B cell (primary cell): ENCODE measurements around the gene PNKD. TPM values are rescaled to one million over a fixed set of nuclear protein-coding genes. Genes with fewer than 3 reads are reported as not detected.

Experiments
- ATAC-seq: fragments of 200-7000 bp; cut with Tn5 transposase; one replicate; pipeline ENCODE4 v1.10.0; 2021; ENCODE audit warnings: low read depth, mild to moderate bottlenecking, moderate number of reproducible peaks, moderate library complexity
- CTCF ChIA-PET: fragments of 350-600 bp; sonication (Branson Sonifier 250); formaldehyde crosslinking; loops from one replicate; lab custom pipeline; 2021; ENCODE audit warnings: antibody characterized with exemption, inconsistent platforms; lab: Charles Lee
- POLR2A ChIA-PET: fragments of 350-600 bp; sonication (Branson Sonifier 250); formaldehyde crosslinking; loops from one replicate; lab custom pipeline; 2021; ENCODE audit warnings: antibody characterized with exemption; lab: Charles Lee
- DNase-seq: peaks from one replicate; pipeline ENCODE4 v3.0.0; 2013
- H2AFZ ChIP-seq: 2 replicates; pipeline ENCODE4 v1.6.1; 2012; ENCODE audit warnings: mild to moderate bottlenecking, low read depth, low read length; ENCODE audit not compliant: insufficient read depth, poor library complexity, severe bottlenecking
- H3K27ac ChIP-seq, 2 donors: 1 replicate in 1 of 2; 2 replicates in 1 of 2; pipeline ENCODE4 v1.5.1; 2012 to 2013; ENCODE audit warnings: low read length in 2 of 2, mild to moderate bottlenecking in 2 of 2, moderate library complexity in 1 of 2
- H3K27me3 ChIP-seq, 4 experiments: fragments of 200-600 bp in 1 of 4; sonication (generic) in 1 of 4; replicated peaks in 1 of 4; 1 replicate in 2 of 4; 2 replicates in 2 of 4; pipeline versions ENCODE4 v1.6.1 to v1.7.0; 2013 to 2016; ENCODE audit warnings: low read length in 3 of 4, mild to moderate bottlenecking in 2 of 4, mixed read lengths in 1 of 4, moderate library complexity in 1 of 4; ENCODE audit not compliant: insufficient read depth in 4 of 4, control insufficient read depth in 3 of 4; ENCODE audit errors: control extremely low read depth in 1 of 4
- H3K36me3 ChIP-seq, 2 experiments: replicated peaks in 1 of 2; 1 replicate in 1 of 2; 2 replicates in 1 of 2; pipeline versions ENCODE4 v1.6.1 to v1.7.1; 2013; ENCODE audit warnings: low read length in 1 of 2; ENCODE audit not compliant: insufficient read depth in 2 of 2, control insufficient read depth in 1 of 2; ENCODE audit errors: control extremely low read depth in 1 of 2, extremely low read depth in 1 of 2
- H3K4me1 ChIP-seq, 2 donors: fragments of 200-600 bp in 1 of 2; sonication (generic) in 1 of 2; 1 replicate in 1 of 2; 2 replicates in 1 of 2; pipeline versions ENCODE4 v1.5.1 to v1.6.1; 2013 to 2017; ENCODE audit warnings: low read length in 2 of 2; ENCODE audit not compliant: control insufficient read depth in 2 of 2, insufficient read depth in 2 of 2
- H3K4me2 ChIP-seq: replicated peaks from 2 replicates; pipeline ENCODE3; 2012; ENCODE audit warnings: mild to moderate bottlenecking, low read depth, low read length; ENCODE audit not compliant: poor library complexity, severe bottlenecking
- H3K4me3 ChIP-seq, 5 experiments: fragments of 200-600 bp in 1 of 5; sonication (generic) in 1 of 5; 1 replicate in 3 of 5; 2 replicates in 2 of 5; pipeline versions ENCODE4 v1.5.1 to v1.7.0; 2011 to 2016; ENCODE audit warnings: low read length in 4 of 5, mild to moderate bottlenecking in 4 of 5, low read depth in 2 of 5, control low read depth in 1 of 5, moderate library complexity in 1 of 5; ENCODE audit not compliant: insufficient read depth in 1 of 5; ENCODE audit errors: control extremely low read depth in 1 of 5, extremely low read depth in 1 of 5
- H3K79me2 ChIP-seq: fragments of 200-600 bp; sonication (generic); one replicate; pipeline ENCODE4 v1.6.0; 2016; ENCODE audit warnings: low read length; ENCODE audit not compliant: control insufficient read depth, insufficient read depth
- H3K9ac ChIP-seq: fragments of 200-600 bp; sonication (generic); 2 replicates; pipeline ENCODE4 v1.6.1; 2017; ENCODE audit warnings: mild to moderate bottlenecking, low read length, moderate library complexity
- H3K9me3 ChIP-seq, 3 donors: one replicate each; pipeline versions ENCODE4 v1.6.1 to v1.7.1; 2013; ENCODE audit warnings: low read length in 2 of 3; ENCODE audit not compliant: control insufficient read depth in 2 of 3, insufficient read depth in 1 of 3; ENCODE audit errors: control extremely low read depth in 1 of 3
- H4K20me1 ChIP-seq: 2 replicates; pipeline ENCODE4 v1.6.0; 2012; ENCODE audit warnings: mild to moderate bottlenecking, low read length; ENCODE audit not compliant: insufficient read depth, control insufficient read depth, poor library complexity, severe bottlenecking
- H3K27ac Mint-ChIP-seq: one replicate; pipeline ENCODE4 v1.8.0; 2021; ENCODE audit warnings: mixed read lengths
- H3K27me3 Mint-ChIP-seq: one replicate; pipeline ENCODE4 v1.8.0; 2021; ENCODE audit warnings: mixed read lengths
- H3K4me1 Mint-ChIP-seq: one replicate; pipeline ENCODE4 v1.8.0; 2021; ENCODE audit warnings: mixed read lengths
- H3K4me3 Mint-ChIP-seq: one replicate; pipeline ENCODE4 v1.8.0; 2021; ENCODE audit warnings: mixed read lengths
- H3K9me3 Mint-ChIP-seq: one replicate; pipeline ENCODE4 v1.8.0; 2022; ENCODE audit warnings: mixed read lengths; ENCODE audit not compliant: insufficient read depth
- EZH2 ChIP-seq: IDR thresholded peaks from 2 replicates; pipeline ENCODE4 v1.6.1; 2012; ENCODE audit warnings: borderline replicate concordance, low read depth, mild to moderate bottlenecking, moderate library complexity, low read length; ENCODE audit not compliant: insufficient read depth, poor library complexity, severe bottlenecking
- WGBS: methylation state at CpG from one replicate; pipeline ENCODE4 v1.1.5; 2013; ENCODE audit warnings: missing lambda C conversion rate; ENCODE audit not compliant: insufficient coverage; 5-methylcytosine and 5-hydroxymethylcytosine counted together
- intact Hi-C: fragments of 100-400 bp; cut with micrococcal nuclease; formaldehyde crosslinking; loops from one replicate; pipeline ENCODE4 v1.10.0; 2022
- polyA plus RNA-seq: library from polyadenylated mRNA; depleted of rRNA; stranded (reverse); fragments of >200 nt; gene quantifications from 2 replicates; pipeline ENCODE4 v1.2.3, GENCODE V29; 2012
- total RNA-seq, 2 donors: library from RNA; stranded (reverse); fragments of 120-200 nt in 1 of 2; gene quantifications; 1 replicate in 1 of 2; 2 replicates in 1 of 2; pipeline versions ENCODE4 v1.2.3 to v1.2.4, GENCODE V29; 2013 to 2022
- TF ChIP-seq, protein P1 (sequence below): fragments of 200-600 bp; IDR thresholded peaks from one replicate; pipeline ENCODE4 v1.8.0; 2022; ENCODE audit warnings: antibody characterized with exemption, mild to moderate bottlenecking

PNKD gene
- total and polyA plus RNA-seq, 2 donors (not counting 1 experiment from before 2014, with no cell fraction given) = 29.7 to 55.8 TPM

- Histone ChIP-seq H3K79me2 (no peaks in the 10 kb centered on the region), H3K27ac (no peak overlapping the region), H2AFZ (peak overlapping the region; percentile 96), H3K4me1 (peaks cover 19 to 41% of the 10 kb centered on the region in 2 donors), H3K27me3 (no peaks in the 10 kb centered on the region), H3K9ac (peak overlapping the region; percentile 84), H3K4me2 (peak overlapping the region; percentile 91), H3K9me3 (peaks cover 0 to 10% (median 2%) of the 10 kb centered on the region in 3 donors), H3K36me3 (no peaks in the 10 kb centered on the region), H3K4me3 (peak overlapping the region in 4 of 5 experiments; percentile 25 to 83 (median 71)), H4K20me1 (no peaks in the 10 kb centered on the region)
- 31% methylated on average over 16 of the region's 27 CpGs for WGBS
- H3K4me1 Mint-ChIP-seq = peaks cover 28% of the 10 kb centered on the region
- H3K4me3 Mint-ChIP-seq = peak overlapping the region; percentile 81
- H3K27me3 Mint-ChIP-seq = no peaks in the 10 kb centered on the region
- H3K9me3 Mint-ChIP-seq = no peaks in the 10 kb centered on the region
- DNase-seq = no peak
- intact Hi-C loops = no loop called here
- peak overlapping the region; percentile 85 for H3K27ac Mint-ChIP-seq
- ChIA-PET POLR2A (interaction anchor here (0.7 to 1.0 kb wide), 2 partner anchors 27 to 37 kb away, joined by 3 read pairs; no protein-coding TSS in a partner anchor), CTCF (interaction anchor here (1.2 to 2.5 kb wide), 2 partner anchors 12 to 27 kb away, joined by 4 to 6 read pairs; partner anchors contain the start of gene CATIP)
- TF ChIP-seq, protein P1, sequence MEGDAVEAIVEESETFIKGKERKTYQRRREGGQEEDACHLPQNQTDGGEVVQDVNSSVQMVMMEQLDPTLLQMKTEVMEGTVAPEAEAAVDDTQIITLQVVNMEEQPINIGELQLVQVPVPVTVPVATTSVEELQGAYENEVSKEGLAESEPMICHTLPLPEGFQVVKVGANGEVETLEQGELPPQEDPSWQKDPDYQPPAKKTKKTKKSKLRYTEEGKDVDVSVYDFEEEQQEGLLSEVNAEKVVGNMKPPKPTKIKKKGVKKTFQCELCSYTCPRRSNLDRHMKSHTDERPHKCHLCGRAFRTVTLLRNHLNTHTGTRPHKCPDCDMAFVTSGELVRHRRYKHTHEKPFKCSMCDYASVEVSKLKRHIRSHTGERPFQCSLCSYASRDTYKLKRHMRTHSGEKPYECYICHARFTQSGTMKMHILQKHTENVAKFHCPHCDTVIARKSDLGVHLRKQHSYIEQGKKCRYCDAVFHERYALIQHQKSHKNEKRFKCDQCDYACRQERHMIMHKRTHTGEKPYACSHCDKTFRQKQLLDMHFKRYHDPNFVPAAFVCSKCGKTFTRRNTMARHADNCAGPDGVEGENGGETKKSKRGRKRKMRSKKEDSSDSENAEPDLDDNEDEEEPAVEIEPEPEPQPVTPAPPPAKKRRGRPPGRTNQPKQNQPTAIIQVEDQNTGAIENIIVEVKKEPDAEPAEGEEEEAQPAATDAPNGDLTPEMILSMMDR = no peak
- ATAC-seq = no peak
Observed at GRCh38 chr2:218368621-218369153, 98.4 kb downstream of the PNKD start.

GRCh38 chr2:218369330-218369729, 99.0 kb downstream of the PNKD start:
- peaks cover 28% of the 10 kb centered on the region for H3K4me1 Mint-ChIP-seq
- DNase-seq = no peak
- no peak overlapping the region for H3K4me2 ChIP-seq
- intact Hi-C loops = no loop called here
- H3K4me1 ChIP-seq = peaks cover 19 to 41% of the 10 kb centered on the region in 2 donors
- WGBS = no CpG with 5 or more reads among the region's 2 CpGs
- H3K4me3 ChIP-seq = peak overlapping the region in 1 of 5 experiments; percentile 41
- no peaks in the 10 kb centered on the region for H3K9me3 Mint-ChIP-seq
- ChIA-PET POLR2A (interaction anchor here (1.0 kb wide), 1 partner anchor 37 kb away, joined by 3 read pairs; no protein-coding TSS in a partner anchor), CTCF (interaction anchor here (0.6 to 2.5 kb wide), 4 partner anchors 13 to 160 kb away, joined by 3 to 11 read pairs (median 5); partner anchors contain the start of gene CATIP)
- peak overlapping the region; percentile 35 for H3K4me3 Mint-ChIP-seq
- H3K9me3 ChIP-seq = peaks cover 0 to 10% (median 2%) of the 10 kb centered on the region in 3 donors
- no peaks in the 10 kb centered on the region for H3K79me2 ChIP-seq
- no peak overlapping the region for H3K27ac ChIP-seq
- no peak for ATAC-seq
- TF ChIP-seq, protein P1 = no peak
- no peak for TF ChIP-seq EZH2
- H3K27me3 ChIP-seq = no peaks in the 10 kb centered on the region
- H2AFZ ChIP-seq = peak overlapping the region; percentile 9
- no peaks in the 10 kb centered on the region for H3K36me3 ChIP-seq
- H4K20me1 ChIP-seq = no peaks in the 10 kb centered on the region
- no peak overlapping the region for H3K9ac ChIP-seq
- no peaks in the 10 kb centered on the region for H3K27me3 Mint-ChIP-seq
- H3K27ac Mint-ChIP-seq = peak overlapping the region; percentile 63
